ENCODE measurements around the gene TMEM150C.

DNA sequence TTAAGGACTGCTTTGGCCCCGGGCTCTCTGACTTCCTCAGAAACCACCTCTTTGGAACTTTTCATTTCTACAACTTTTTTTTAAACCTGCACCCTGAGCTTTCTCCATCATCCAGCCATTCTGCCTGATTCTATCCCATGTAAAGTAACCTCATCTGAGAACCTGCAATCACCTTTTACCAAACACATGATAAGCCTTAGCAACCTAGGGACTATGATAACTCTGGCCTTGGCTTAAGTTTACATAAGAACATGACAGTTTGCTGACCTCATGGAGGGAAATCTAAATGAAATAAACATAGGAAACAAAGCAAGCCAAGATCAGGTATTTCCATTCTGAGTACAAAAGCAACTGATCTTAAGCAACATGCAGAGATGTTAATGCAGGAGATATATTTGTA lies 15.7 kb upstream of the TMEM150C start:
- no peak for TF ChIP-seq POLR2A (IDR thresholded peaks at IDR 0.05)
- TF ChIP-seq, protein P1, sequence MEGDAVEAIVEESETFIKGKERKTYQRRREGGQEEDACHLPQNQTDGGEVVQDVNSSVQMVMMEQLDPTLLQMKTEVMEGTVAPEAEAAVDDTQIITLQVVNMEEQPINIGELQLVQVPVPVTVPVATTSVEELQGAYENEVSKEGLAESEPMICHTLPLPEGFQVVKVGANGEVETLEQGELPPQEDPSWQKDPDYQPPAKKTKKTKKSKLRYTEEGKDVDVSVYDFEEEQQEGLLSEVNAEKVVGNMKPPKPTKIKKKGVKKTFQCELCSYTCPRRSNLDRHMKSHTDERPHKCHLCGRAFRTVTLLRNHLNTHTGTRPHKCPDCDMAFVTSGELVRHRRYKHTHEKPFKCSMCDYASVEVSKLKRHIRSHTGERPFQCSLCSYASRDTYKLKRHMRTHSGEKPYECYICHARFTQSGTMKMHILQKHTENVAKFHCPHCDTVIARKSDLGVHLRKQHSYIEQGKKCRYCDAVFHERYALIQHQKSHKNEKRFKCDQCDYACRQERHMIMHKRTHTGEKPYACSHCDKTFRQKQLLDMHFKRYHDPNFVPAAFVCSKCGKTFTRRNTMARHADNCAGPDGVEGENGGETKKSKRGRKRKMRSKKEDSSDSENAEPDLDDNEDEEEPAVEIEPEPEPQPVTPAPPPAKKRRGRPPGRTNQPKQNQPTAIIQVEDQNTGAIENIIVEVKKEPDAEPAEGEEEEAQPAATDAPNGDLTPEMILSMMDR (IDR thresholded peaks at IDR 0.05), result no peak
- TF ChIP-seq EP300 (IDR thresholded peaks at IDR 0.05), result no peak
